ENCODE data around the gene ARFGAP2. TPM values are rescaled to one million over a fixed set of nuclear protein-coding genes. Genes with fewer than 3 reads are reported as not detected.
"Not testable (repeated sequence)": the region's sequence is repeated elsewhere in the genome, so short reads cannot be mapped to it uniquely, and the experiment has no call there.

Gene ARFGAP2
- total RNA-seq, 1 experiment from 2014 or later: 78.0 TPM

- H3K36me3 Mint-ChIP-seq (ENCODE audit: insufficient read depth, unreplicated experiment): no peaks in the 10 kb centered on the region
- ChIA-PET CTCF (interaction anchor here (0.6 to 1.1 kb wide), 2 partner anchors 8 to 50 kb away, joined by 3 read pairs; no protein-coding TSS in a partner anchor), POLR2A (interaction anchor here (0.7 kb wide), 1 partner anchor 17 kb away, joined by 3 read pairs; no protein-coding TSS in a partner anchor)
- H3K27ac Mint-ChIP-seq (ENCODE audit: low read depth, unreplicated experiment): no peak overlapping the region
- BruUV-seq (replicated peaks): no TSS peak
- intact Hi-C loops (cut with micrococcal nuclease): no loop called here
- H3K4me3 Mint-ChIP-seq (ENCODE audit: unreplicated experiment): no peak overlapping the region
- H3K27me3 Mint-ChIP-seq (ENCODE audit: insufficient read depth, unreplicated experiment): no peaks in the 10 kb centered on the region
- TF ChIP-seq CTCF (IDR thresholded peaks at IDR 0.05; ENCODE audit: unreplicated experiment): no peak
- no peaks in the 10 kb centered on the region for H3K4me1 Mint-ChIP-seq (ENCODE audit: insufficient read depth, unreplicated experiment)
- DNase-seq (ENCODE audit: unreplicated experiment): no peak
- no peaks in the 10 kb centered on the region for H3K9me3 Mint-ChIP-seq (ENCODE audit: unreplicated experiment)
These were observed 54.9 kb downstream of the ARFGAP2 start for GRCh38 chr11:47121731-47122130.

GRCh38 chr11:47121056-47121455, 55.6 kb downstream of the ARFGAP2 start:
- intact Hi-C loops (cut with micrococcal nuclease): no loop called here
- BruUV-seq (replicated peaks): no TSS peak
- no peak for DNase-seq (ENCODE audit: unreplicated experiment)
- Mint-ChIP-seq H3K9me3 (ENCODE audit: unreplicated experiment) (no peaks in the 10 kb centered on the region), H3K36me3 (ENCODE audit: insufficient read depth, unreplicated experiment) (no peaks in the 10 kb centered on the region), H3K4me3 (ENCODE audit: unreplicated experiment) (no peak overlapping the region), H3K27me3 (ENCODE audit: insufficient read depth, unreplicated experiment) (no peaks in the 10 kb centered on the region), H3K27ac (ENCODE audit: low read depth, unreplicated experiment) (no peak overlapping the region), H3K4me1 (ENCODE audit: insufficient read depth, unreplicated experiment) (no peaks in the 10 kb centered on the region)
- POLR2A ChIA-PET: interaction anchor here (0.7 to 1.0 kb wide), 2 partner anchors 17 to 189 kb away, joined by 3 read pairs; no protein-coding TSS in a partner anchor
- TF ChIP-seq CTCF (IDR thresholded peaks at IDR 0.05; ENCODE audit: unreplicated experiment): no peak
- CTCF ChIA-PET: interaction anchor here (0.6 to 1.1 kb wide), 2 partner anchors 19 to 50 kb away, joined by 3 to 7 read pairs; no protein-coding TSS in a partner anchor

GRCh38 chr11:47118958-47119688, 57.6 kb downstream of the ARFGAP2 start:
- H3K4me1 Mint-ChIP-seq (ENCODE audit: insufficient read depth, unreplicated experiment); H3K9me3 Mint-ChIP-seq (ENCODE audit: unreplicated experiment); H3K27ac Mint-ChIP-seq (ENCODE audit: low read depth, unreplicated experiment); intact Hi-C loops (cut with micrococcal nuclease); BruUV-seq (replicated peaks); H3K27me3 Mint-ChIP-seq (ENCODE audit: insufficient read depth, unreplicated experiment); H3K36me3 Mint-ChIP-seq (ENCODE audit: insufficient read depth, unreplicated experiment): not testable (repeated sequence)
- POLR2A ChIA-PET: interaction anchor here (0.9 to 1.2 kb wide), 4 partner anchors 9 to 183 kb away, joined by 3 to 4 read pairs (median 3); partner anchors contain the start of gene CSTPP1
- peak overlapping the region; percentile 57 for H3K4me3 Mint-ChIP-seq (ENCODE audit: unreplicated experiment)
- peak; percentile 73 for DNase-seq (ENCODE audit: unreplicated experiment)
- CTCF ChIA-PET: interaction anchor here (0.6 to 1.6 kb wide), 6 partner anchors 35 to 217 kb away, joined by 3 to 5 read pairs (median 3); no protein-coding TSS in a partner anchor

Small RNAs within 50 kb of the gene (microRNA-seq; reads per million reads assigned to microRNA genes)
- gene MIR6745: not detected

Other genes with a start within 250 kb of the ARFGAP2 start
- gene CSTPP1, start 240.1 kb downstream of the ARFGAP2 start, total RNA-seq (2022): 19.2 and 22.0 TPM in 2 replicates
- 58.7 and 67.0 TPM in 2 replicates for gene PACSIN3, start 9.6 kb upstream of the ARFGAP2 start, total RNA-seq (2022)
- gene DDB2, start 38.1 kb upstream of the ARFGAP2 start, total RNA-seq (2022): 62.8 and 78.3 TPM in 2 replicates
- 18.7 and 23.7 TPM in 2 replicates for gene ACP2, start 71.9 kb upstream of the ARFGAP2 start, total RNA-seq (2022)
- 17.8 and 20.0 TPM in 2 replicates for gene NR1H3, start 81.1 kb upstream of the ARFGAP2 start, total RNA-seq (2022)
- gene MADD, start 93.3 kb upstream of the ARFGAP2 start, total RNA-seq (2022): 23.4 and 24.8 TPM in 2 replicates
- gene MYBPC3, start 175.8 kb upstream of the ARFGAP2 start, total RNA-seq (2022): not detected in 2 replicates
- gene SPI1, start 201.7 kb upstream of the ARFGAP2 start, total RNA-seq (2022): not detected in 2 replicates
- gene SLC39A13, start 231.7 kb upstream of the ARFGAP2 start, total RNA-seq (2022): 56.2 and 56.5 TPM in 2 replicates
- gene PSMC3, start 249.6 kb upstream of the ARFGAP2 start, total RNA-seq (2022): 162 and 194 TPM in 2 replicates

Data from MCF 10A (cell line).